Stimulated activated CD8-positive, alpha-beta memory T cell treated with anti-CD3 and anti-CD28 coated beads, Interleukin-7, amount 100 ng/mL, for 4 hours (primary cell): ENCODE results near the gene EEIG1.
A peak's percentile ranks its signal among the peaks of the same experiment; 100 is the strongest.

ENCODE experiments used
- DNase-seq, 2 donors: peaks; one replicate each; pipeline ENCODE4 v3.0.0-alpha.2; 2020; ENCODE audit warnings: low read depth in 2 of 2

The EEIG1 gene

DNA sequence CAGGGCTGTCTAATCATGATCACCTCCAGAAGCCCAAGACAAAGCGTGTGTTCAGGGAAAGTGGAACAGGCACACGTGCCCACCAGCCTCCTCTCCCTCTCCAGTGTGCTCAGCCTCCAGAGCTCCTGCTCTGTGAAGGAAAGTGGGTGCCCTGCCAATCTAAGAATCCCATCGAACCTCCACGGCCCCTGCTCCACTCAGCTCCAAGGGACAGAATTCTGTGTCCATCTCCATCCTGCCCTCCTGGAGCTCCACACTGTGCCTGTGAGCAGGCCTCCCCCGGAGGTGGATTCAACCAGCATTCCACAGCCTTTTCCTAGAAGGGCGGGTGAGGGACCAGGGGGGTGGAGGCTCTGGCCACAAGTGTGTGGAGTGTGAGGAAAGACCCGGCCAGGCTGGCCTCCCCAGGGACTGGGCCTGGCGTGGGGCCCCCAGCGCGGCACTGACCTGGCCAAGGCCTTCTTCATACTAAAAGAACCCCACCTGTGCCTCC lies 6.0 kb downstream of the EEIG1 start:
- no peak for DNase-seq

DNA sequence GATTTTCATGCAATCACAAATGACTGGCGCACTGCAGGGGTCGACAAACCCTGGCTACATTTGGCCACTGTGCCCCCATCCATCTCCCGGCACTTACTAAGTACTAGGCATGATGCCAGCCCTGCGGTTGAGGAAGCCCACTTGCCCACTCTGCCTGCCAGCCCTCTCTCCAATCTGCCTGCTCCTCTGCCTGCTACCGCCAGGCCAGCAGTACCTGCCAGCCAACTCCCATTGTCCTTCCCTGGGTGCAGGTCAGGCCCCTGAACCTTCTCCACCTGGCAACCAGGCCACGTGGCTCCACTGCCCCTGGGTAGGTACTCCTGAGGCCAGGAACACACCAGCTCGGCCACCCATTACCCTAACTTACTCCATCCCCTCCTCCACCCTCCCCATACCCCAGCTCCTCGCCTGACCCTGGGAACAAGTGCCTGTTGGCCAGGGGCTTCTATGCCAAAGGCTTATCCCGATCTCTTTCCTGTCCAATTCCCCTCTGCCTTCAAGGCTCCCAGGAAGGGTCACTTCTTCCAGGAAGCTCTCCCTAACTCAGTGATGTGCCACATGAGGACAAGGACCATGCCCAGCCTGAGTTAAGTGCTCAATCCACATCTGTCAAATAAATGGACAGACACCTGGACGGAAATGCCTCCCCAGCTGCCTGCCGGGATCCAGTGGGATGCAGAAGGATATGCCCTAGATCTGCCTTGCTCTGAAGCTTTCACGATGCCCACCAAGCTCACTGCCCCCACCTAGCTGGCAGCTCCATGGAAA lies 6.6 kb downstream of the EEIG1 start:
- DNase-seq = no peak

DNA sequence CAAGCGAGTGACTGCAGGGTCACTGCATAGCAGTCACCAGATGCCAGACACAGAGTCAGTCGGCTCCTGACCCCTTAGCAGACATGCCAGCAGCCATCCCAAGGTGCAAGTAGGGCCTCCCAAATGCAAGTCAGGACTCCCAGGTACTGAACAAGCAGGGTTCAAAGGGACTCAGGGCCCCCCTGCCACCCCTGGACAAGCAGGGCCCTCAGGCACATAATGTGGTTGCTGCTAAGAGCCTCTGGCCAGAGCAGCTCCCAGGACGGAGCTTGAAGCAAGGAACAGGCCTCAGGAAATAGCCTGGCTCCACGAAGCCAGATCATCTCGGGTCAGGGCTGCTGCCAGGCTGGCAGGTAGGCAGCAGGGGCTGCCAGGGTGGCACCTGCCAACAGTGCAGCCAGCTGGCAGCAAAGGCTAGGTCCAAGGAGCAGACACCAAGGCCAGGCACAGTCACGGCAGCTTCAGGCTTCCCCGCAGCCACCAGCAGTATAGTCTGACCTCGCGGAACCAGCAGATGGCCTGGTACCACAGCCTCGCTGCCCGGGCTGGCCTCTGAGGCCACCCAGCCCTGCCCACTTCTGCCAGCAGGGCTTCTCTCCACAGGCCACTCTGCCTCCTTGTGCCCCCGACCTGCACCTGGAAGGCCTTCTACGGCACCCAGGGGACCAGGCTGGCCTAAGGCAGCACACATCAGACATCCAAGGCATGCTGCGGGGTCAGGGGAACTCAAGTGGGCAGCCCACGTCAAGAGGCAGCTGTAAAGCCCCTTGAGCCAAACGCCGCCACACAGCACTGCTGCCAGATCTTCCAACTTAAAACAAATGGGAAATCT lies 7.4 kb downstream of the EEIG1 start:
- DNase-seq = no peak

DNA sequence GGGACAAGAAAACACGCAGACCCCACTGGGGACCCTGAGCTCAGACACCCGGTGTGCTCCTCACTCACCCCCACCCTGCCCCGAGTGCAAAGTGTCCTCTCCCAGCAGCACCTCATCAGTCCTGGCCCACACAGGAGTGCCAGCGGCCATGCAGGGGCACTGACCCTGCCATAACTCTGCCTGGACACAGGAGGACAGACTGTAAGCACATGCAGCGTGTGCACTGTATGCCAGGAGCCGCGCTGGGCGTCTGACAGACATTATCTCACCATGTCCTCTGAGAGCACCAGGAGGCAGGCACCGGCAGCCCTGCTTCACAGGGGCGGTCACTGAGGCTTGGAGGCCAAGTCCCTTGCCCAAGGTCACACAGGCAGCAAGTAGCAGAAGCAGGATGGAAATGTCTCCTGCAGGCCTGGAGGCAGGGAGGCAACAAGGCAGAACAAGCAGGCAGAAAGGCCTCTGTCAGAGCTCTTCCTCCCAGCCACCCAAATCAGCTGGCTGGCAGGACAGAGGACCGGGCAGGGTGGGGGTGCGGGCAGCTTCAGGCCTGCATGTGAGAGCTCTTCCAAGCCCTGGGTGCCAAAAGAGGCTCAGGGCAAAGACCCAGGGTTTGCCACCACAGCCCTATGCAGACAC lies 8.4 kb downstream of the EEIG1 start:
- no peak for DNase-seq

DNA sequence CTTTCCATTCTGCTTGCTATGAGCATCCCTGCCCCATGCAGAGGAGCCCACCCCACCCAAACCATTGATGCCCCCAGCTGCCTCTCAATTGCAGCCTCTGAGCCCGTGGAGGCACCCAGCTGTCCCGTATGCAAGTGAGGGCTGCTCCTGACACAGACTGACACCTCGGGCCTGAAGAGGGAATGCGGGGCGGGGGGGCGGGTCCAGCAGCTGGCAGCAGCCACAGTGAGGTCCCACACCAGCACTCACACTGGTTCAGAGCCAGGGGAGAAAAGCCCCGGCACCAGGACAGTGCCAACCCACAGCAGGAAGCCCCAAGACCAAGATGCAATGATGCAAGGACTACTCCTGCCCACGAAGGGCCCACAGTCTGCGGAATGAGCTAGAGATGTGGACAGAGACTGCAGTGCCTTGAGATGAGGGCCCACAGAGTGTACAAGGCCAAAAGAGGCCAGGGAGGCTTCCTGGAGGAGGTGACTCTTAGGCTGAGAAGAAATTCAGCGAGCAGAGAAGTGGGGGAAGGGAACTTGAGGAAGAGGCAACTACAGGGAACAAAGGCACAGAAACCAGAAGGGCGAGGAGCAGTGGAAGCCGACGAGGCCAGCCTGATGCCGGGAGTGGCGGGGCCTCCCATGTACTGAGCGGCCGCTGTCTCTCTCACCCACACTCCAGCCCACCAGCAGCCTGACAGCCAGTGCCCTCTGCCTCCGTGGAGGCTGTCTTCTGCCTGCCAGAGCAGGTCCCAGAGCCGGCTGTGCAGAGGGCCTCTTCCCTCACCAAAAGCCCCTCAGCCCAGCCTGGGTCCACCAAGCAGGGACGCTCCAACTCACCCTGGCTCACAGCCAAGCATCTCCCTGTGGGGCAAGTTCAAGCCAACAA lies 9.2 kb downstream of the EEIG1 start:
- no peak for DNase-seq

DNA sequence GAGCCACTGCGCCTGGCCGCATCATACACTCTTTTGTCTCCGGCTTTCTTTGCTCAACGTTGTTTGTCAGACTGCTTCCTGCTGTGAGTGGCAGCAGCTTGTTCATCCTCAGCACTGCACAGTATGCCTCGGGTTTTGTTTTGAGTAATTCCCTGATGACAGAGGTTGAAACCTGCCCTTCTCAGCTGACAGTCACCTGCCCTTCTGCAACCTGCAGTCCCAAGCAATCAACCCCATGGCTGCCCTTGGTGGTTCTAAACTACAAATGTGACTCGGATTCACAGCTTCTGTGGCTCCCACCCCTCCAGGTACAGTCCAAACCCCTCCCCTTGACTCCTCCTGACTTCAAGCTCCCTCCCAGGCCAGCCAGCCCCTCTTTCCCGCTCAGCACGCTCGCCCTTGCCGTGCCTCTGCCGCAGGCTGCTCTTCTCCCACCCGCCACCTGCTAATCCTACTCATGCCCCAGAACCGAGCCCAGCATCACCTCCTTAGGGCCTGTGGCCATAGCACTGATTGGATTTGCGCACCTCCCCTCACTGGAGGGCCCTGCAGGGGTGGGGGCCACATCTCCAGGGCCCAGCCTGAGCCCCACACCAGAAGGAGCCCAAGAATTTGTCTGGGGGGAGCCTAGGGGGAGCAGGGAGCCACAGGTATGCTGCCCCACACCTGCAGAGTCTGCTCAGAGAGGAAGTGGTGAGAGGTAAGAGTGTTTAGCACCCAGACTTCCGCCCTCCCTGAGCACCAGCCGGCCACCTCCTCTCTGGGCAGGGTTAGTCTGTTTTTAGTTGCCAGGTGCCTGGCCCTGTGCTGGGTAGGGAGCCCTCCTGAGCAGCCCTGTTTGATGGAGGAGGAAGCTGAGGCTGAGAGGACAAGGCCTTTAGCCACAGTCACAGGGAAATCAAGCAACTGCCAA lies 10.1 kb downstream of the EEIG1 start:
- DNase-seq = peak in 1 of 2 donors; percentile 21

DNA sequence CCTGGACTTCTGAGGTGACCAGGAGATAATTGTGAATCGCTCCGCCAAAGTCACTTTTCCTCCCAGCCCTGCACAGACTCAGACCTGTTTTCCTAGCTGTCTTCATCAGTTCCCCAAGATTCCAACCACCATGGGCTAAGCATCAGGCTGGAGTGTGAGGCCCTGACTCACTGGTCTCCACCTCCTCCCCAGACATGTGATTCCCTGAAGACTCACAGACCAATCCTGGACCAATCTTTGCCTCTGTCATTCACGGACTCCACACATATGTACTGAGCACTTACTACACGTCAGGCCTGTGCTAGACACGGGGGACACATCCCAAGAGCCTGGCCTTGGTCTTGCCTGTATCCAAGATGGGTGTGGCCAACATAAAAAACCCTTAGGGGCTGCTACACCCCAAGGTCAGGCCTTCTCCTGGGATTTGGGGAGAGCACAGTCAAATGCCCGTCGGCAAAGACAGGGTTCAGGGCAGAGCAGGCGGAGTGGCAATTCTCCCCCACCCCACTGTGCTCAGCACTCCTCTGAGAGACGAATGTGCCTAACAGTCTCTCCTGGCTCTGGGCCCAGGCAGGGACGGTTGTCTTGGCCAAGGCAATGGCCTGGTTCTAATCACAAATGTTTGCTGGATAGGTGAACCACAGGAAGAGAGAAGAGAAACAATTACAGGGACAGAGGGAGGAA lies 11.9 kb downstream of the EEIG1 start:
- DNase-seq = no peak

DNA sequence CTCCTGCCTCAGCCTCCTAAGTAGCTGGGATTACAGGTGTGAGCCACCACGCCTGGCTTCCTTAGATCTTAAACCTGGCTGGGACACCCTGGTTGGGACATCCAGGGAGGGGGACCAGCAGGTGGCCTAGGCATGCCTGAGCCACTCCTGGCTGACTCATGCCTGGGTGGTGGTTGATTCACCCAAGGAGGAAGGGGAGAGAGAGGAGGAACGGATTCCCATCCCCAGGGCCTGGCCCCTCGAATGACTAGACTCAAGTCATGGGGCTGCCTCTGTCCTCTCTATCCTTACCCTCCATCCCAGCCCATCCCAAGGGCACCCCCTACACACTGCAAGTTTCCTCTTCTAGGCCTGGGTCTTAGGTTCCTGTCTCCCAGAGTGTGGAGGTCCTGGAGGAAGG lies 12.7 kb downstream of the EEIG1 start:
- DNase-seq = peak in 1 of 2 donors; percentile 21

DNA sequence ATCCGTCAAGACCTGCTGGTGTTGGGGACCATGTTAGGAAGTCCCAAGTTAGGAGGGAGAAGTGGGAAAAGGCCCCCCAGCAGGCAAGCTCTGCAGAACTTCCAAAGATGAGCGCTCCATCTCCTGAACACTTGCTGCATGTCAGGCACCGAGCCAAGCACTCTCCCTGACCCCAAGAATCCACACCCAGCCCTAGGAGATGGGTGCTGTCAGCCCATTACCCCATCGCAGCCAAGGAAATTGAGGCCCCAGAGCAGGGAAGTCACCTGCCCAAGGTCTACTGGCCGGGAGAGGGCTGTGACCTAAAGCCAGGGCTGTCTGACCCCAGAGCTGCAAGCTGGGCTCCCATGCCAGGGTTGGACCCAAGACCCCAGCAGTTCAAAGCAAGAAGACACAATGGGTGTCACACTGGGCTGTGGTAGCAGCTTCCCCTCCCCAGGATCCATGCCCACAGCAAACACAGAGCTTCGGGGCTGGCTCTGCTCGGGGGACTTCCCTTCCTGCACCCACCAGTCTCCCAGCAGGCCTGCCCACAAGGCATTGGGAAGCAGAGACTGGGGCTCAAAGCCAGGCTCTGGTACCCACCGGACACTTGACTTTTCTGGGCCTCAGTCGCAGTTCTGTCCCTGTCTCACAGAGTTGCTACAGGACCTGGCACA lies 13.5 kb downstream of the EEIG1 start:
- no peak for DNase-seq

DNA sequence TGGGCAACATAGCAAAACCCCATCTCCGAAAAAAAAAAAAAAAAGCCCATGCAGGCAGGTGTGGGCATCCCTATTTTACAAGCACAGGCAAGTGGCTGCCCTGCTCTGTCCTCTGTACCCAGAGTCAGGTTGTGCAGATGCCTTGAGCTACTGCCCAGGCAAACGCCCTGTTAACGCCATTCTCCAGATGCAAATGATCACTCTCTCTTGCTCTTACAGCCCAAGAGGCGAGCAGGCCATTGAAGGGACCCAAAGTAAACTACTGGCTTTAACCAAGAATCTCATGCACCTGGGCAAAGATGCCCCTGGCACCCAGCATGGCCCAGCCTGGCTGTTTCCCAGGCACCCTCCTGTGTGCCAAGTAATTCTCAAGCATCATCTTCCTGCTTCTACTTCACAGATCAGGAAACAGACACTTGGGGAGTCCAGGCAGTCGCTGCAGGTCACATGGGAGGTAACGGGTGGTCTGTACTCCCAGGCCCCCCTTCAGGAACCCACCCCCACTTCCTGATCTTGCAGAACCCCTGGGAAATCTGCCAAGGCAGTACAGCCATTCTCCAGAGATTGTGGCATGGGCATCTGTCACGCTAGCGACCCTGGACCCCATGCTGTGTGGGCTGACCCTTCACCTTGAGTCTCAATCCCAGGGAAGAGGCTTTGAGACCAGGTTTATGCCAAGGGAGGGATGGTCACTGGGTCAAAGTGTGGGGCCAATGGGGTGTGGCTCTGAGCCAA lies 14.2 kb downstream of the EEIG1 start:
- DNase-seq = no peak

DNA sequence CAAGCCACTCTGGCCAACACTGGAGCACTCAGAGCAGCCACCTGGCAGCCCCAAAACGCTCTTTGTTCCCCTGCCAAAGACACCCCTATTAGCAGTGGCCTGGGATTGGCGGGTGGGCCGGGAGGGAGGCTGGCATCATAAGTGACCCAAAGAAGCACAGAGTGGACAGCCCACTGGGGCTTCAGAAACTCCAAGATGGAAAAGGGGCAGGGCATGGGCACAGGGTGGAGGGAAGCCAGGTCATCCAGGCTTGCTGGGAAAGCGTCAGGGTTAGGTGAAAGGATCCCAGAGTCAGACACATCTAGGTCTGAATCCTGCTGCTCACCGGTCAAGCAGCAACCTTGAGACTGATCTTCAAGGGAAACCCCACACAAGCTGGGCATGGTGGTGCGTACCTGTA lies 14.8 kb downstream of the EEIG1 start:
- no peak for DNase-seq

DNA sequence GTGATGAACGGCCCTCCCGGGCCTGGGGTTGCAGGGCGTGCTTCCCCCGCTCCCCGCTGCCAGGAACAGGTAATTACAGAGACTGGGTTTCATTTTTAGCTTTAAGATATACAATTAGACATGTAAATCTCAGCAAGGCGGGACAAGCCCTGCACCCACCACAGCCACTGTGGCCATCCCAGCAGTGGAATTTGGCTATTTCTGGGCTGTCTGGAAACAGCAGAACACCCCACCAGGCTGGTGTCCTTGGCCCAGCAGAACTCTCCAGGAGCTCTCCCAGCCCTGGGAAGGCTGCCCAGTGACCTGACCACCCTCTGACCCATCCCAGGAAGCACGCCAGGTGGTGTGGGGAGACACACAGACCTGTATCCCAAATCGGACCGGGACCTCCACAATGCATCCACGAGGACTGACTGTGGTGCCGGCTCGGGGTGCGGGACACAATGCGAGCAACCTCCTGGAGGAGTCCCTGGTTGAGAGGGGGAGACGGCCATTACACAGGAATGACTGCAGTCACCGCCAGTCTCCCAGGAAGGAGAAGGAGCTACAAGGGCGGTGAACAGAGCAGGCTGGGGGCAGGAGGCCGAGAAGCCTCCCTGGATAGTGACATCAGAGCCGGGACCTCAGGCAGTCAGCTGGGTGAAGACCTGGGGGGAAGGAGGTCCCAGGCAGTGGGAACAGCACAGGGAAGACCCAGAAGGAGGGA lies 17.3 kb downstream of the EEIG1 start:
- DNase-seq = no peak

DNA sequence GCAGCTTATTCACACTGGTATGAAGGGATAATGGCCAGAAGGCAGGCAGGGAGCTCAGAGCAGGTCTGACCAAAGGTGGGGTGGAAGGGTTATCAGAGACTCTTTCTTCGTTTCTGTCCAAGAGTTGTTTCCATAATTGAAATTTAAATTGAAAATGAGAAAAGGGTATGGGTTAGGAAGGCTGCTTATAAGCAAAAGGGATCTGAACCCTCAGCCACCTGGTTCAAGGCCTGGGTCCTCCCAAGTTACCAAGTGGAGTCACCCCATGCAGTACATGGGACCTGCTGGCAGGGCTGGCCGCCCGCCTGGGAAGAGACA lies 17.8 kb downstream of the EEIG1 start:
- DNase-seq = no peak

DNA sequence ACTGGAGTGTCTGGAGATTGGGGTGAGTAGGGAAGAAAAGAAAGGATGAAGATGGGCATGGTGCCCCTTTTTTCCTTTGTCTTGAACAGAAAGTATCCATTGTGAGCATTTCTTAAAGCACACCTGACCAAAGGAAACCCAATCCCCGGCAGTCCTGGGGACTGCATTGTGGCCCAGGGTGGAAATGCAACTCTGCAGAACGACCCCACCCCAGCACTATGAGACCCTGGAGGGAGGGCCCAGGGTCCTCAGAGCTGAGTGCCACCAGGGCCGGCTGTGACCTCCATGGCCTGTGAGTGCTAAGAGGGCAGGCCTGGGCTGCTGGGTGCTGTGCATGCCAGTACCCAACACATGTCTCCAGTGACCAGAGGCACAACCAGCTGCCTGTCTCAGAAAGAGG lies 18.5 kb downstream of the EEIG1 start:
- DNase-seq = no peak

DNA sequence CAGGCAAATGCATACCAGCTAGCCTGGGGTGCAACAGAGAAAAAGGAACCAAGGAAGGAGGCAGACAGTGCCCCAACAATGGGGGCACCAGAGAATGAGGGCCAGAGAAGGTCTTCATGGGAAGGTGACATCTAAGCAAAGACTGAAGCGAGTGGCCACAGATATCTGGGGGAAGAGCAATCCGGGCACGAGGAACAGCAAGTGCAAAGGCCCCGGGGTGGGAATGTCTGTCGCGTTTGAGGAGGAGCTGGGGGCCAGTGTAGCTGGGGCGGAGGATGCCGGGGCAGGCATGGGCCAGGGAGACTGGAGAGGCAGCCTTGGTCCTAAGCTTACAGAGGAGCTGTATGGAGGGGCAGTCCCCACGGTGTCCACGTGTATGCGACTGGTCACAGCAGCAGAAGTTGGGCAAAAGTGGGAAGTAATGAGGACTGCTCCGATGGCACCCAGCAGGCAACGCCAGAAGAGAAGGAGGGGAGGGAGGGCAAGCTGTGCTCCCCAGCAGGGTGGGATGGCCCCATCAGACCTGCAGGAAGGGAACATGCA lies 19.1 kb downstream of the EEIG1 start:
- no peak for DNase-seq

DNA sequence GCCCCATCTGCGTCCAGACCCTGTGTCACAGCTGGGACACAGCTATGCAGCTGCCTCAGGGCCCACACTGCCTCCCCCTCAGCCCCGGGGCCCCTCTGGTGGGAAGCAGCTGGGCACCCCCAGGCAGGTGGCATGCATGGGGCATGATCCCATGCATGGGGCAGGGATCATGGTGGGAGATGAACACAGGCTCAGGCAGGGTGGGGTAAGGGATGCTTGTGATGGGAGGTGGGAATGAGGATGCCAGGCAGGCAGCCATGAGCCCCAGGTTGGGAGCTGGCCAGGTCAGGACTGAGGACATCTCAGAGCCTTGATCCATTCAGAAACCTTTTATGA lies 19.7 kb downstream of the EEIG1 start:
- no peak for DNase-seq

DNA sequence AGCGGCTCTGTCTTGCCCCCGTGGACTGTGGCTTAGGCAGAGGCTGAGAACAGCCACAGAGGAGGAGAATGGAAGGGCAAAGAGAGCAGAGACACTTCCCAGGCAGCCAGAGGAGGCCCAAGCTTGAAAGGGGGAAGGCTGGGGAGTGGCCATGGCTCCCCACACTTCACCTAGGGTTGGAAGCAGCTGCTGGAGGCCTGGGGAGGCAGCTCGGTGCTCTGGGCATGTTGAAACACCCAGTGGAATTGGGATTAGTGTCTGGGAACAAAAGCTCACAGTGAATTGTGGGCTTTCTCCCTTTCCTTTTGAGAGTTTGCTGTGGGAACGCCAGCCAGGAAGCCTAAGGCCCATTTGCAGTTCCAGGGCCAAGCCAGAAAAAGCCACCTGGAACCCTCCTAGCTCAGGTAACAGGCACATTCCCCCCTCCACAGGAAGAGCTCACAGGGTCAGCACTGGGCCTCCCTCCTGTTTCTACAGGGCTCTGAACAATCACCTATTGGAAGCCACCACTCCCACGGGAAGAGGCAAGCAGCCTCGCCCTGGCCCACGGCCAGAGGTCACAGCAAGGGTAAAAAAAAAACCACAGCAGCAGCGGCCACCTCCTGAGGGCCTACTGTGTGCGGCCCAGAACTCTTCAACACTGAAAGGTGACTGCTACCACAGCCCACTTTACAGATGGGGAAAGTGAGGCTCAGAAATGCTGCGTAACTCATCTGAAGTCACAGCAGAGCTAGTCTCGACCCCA lies 20.2 kb downstream of the EEIG1 start:
- no peak for DNase-seq
